Stomach (tissue), 9 donors: ENCODE results near the gene EHD4. TPM values are rescaled to one million over a fixed set of nuclear protein-coding genes. Genes with fewer than 3 reads are reported as not detected.

Experiments
- DNase-seq, 2 donors: peaks; one replicate each; pipeline versions ENCODE4 v3.0.0 to v3.0.0-alpha.2; 2013 to 2019
- H3K27ac ChIP-seq, 5 donors: fragments of 200-600 bp in 4 of 5; sonication (generic) in 4 of 5; one replicate each; pipeline ENCODE4 v1.5.1; 2013 to 2019; ENCODE audit warnings: mild to moderate bottlenecking in 1 of 5, moderate library complexity in 1 of 5
- H3K27me3 ChIP-seq, 3 donors: fragments of 200-600 bp; sonication (generic); one replicate each; pipeline ENCODE4 v1.5.1; 2017 to 2019; ENCODE audit warnings: mixed run types in 1 of 3
- H3K36me3 ChIP-seq, 4 donors: fragments of 200-600 bp; sonication (generic); 1 replicate in 3 of 4; 2 replicates in 1 of 4; pipeline ENCODE4 v1.5.1; 2016 to 2019
- H3K4me1 ChIP-seq, 4 donors: fragments of 200-600 bp; sonication (generic); one replicate each; pipeline ENCODE4 v1.5.1; 2016 to 2019
- H3K4me3 ChIP-seq, 4 donors: fragments of 200-600 bp; sonication (generic) in 3 of 4; one replicate each; pipeline ENCODE4 v1.5.1; 2016 to 2019; ENCODE audit warnings: mild to moderate bottlenecking in 1 of 4
- H3K9me3 ChIP-seq, 4 donors: fragments of 200-600 bp; sonication (generic); one replicate each; pipeline ENCODE4 v1.5.1; 2016 to 2019
- EP300 ChIP-seq: sonication (generic); formaldehyde crosslinking; IDR thresholded peaks from one replicate; pipeline ENCODE4 v1.6.1; 2017; ENCODE audit warnings: antibody characterized with exemption
- POLR2A ChIP-seq, 4 donors: fragments of 450-650 bp; IDR thresholded peaks; one replicate each; pipeline ENCODE4 v1.6.1; 2016; ENCODE audit warnings: antibody characterized with exemption in 4 of 4, control low read depth in 2 of 4, mild to moderate bottlenecking in 1 of 4, moderate library complexity in 1 of 4
- POLR2AphosphoS5 ChIP-seq, 3 donors: sonication (generic); formaldehyde crosslinking; IDR thresholded peaks; one replicate each; pipeline ENCODE4 v1.6.1; 2016; ENCODE audit warnings: antibody characterized with exemption in 3 of 3
- WGBS, 5 donors: extraction: QIAGEN DNeasy Blood & Tissue Kit in 3 of 5; methylation state at CpG; one replicate each; pipeline versions ENCODE4 v1.1.5 to v1.1.7; 2013 to 2018; 5-methylcytosine and 5-hydroxymethylcytosine counted together
- intact Hi-C: fragments of 100-400 bp; cut with DNase I; formaldehyde crosslinking; loops from one replicate; pipeline ENCODE4 v1.15.1; 2023; ENCODE audit warnings: low total_unique reads
- polyA plus RNA-seq, 3 donors: library from polyadenylated mRNA; stranded (reverse); fragments of 200-250 nt; gene quantifications; one replicate each; pipeline ENCODE4 v1.2.3, GENCODE V29; 2013
- total RNA-seq, 5 donors: library from RNA; depleted of rRNA; stranded (reverse); fragments of >200 nt; gene quantifications; one replicate each; pipeline versions ENCODE4 v1.1.0 to v1.2.3, GENCODE V29; 2014 to 2016
- TF ChIP-seq, protein P1 (sequence below), 7 experiments: fragments of 450-650 bp in 4 of 7; fragments of 200-600 bp in 3 of 7; sonication (generic) in 3 of 7; IDR thresholded peaks; one replicate each; pipeline ENCODE4 v1.5.1; 2016 to 2019; ENCODE audit warnings: antibody characterized with exemption in 7 of 7, control low read depth in 2 of 7, mild to moderate bottlenecking in 1 of 7
- donor health status: healthy with polysubstance abuse.
- donor health status: Bipolar disorder and iron deficiency.
- donor health status: healthy.

EHD4 gene
- total and polyA plus RNA-seq, 8 donors = 5.8 to 86.4 (median 16.2) TPM

- WGBS, 5 donors = 45 to 57% (median 51%) methylated on average over 8 of the region's 8 CpGs
- Histone ChIP-seq H3K27me3 (no peaks in the 10 kb centered on the region), H3K27ac (peak overlapping the region; percentile 47 to 74 (median 66)), H3K4me1 (peaks cover 64 to 94% (median 82%) of the 10 kb centered on the region in 4 donors), H3K9me3 (no peaks in the 10 kb centered on the region), H3K36me3 (no peaks in the 10 kb centered on the region), H3K4me3 (no peak overlapping the region)
- peak in 1 of 2 donors; percentile 66 for DNase-seq
- intact Hi-C loops = no loop called here
- TF ChIP-seq POLR2A (IDR thresholded peaks at IDR 0.05) = no peak
- no peak for TF ChIP-seq EP300
- TF ChIP-seq POLR2AphosphoS5 (IDR thresholded peaks at IDR 0.05) = peak in 1 of 3 donors; percentile 9
- TF ChIP-seq, protein P1, sequence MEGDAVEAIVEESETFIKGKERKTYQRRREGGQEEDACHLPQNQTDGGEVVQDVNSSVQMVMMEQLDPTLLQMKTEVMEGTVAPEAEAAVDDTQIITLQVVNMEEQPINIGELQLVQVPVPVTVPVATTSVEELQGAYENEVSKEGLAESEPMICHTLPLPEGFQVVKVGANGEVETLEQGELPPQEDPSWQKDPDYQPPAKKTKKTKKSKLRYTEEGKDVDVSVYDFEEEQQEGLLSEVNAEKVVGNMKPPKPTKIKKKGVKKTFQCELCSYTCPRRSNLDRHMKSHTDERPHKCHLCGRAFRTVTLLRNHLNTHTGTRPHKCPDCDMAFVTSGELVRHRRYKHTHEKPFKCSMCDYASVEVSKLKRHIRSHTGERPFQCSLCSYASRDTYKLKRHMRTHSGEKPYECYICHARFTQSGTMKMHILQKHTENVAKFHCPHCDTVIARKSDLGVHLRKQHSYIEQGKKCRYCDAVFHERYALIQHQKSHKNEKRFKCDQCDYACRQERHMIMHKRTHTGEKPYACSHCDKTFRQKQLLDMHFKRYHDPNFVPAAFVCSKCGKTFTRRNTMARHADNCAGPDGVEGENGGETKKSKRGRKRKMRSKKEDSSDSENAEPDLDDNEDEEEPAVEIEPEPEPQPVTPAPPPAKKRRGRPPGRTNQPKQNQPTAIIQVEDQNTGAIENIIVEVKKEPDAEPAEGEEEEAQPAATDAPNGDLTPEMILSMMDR (IDR thresholded peaks at IDR 0.05) = no peak
Observed at GRCh38 chr15:41930221-41930866, 42.0 kb downstream of the EHD4 start.

DNA sequence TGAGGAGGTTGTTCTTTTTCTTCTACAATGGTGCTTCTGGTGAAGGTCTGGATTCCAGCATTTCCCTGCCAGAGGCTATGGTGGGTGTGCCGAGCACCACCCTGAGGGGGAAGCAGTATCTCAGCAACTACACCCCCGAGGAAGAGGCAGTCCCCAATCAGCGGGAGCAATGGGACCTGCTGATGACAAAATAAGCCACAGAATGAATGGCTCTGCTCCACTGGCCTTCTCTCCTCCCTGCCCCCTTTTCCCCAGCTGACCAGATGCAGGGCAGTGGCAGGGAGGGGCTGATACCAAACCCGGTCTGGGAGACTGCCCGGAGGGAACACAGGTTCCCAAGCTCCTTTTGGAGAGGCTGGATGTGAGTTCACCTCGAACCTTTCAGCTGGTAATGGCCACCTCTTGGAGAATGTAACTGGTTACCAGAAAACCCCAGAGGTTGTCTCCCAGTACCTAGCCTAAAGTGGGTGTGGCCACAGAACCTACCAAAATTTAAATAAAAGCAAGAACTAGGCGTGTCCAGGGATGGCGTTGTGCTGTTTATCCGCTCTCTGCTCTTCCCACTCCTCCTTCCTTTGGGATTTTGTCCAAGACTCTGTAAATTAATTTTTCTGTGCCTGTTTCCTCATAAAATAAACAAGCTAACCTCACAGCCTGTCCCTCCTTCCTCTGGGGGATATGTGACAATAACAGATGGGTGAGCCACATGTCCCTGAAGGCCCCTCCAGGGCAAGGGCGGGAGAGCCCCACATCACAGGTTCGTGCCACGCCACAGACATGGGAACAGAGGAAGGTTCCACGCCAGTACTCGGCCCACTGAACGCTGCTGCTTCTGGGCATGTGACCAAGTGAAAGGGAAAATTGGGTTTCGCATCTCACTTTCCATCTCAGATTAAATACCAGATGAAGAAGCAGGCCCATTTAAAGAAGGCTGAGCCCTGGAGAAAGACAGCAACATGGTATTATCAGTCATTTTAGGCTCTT is 43.4 kb downstream of the EHD4 start:
- Histone ChIP-seq H3K36me3 (peaks cover 0 to 8% (median 5%) of the 10 kb centered on the region in 4 donors), H3K4me1 (peaks cover 54 to 95% (median 76%) of the 10 kb centered on the region in 4 donors), H3K27ac (peak overlapping the region; percentile 63 to 74 (median 66)), H3K9me3 (no peaks in the 10 kb centered on the region), H3K4me3 (no peak overlapping the region), H3K27me3 (no peaks in the 10 kb centered on the region)
- 35 to 51% (median 47%) methylated on average over 16 of the region's 16 CpGs for WGBS, 5 donors
- peak; percentile 34 to 63 for DNase-seq
- TF ChIP-seq POLR2A (IDR thresholded peaks at IDR 0.05) = no peak
- no peak for TF ChIP-seq EP300
- intact Hi-C loops = no loop called here

GRCh38 chr15:41928100-41928499 is 44.3 kb downstream of the EHD4 start:
- Histone ChIP-seq H3K4me3 (no peak overlapping the region), H3K36me3 (peaks cover 0 to 9% (median 5%) of the 10 kb centered on the region in 4 donors), H3K4me1 (peaks cover 48 to 87% (median 69%) of the 10 kb centered on the region in 4 donors), H3K27me3 (no peaks in the 10 kb centered on the region), H3K9me3 (no peaks in the 10 kb centered on the region), H3K27ac (peak overlapping the region; percentile 64 to 74 (median 66))
- peak in 1 of 2 donors; percentile 70 for DNase-seq
- TF ChIP-seq POLR2A (IDR thresholded peaks at IDR 0.05) (no peak), EP300 (no peak), POLR2AphosphoS5 (IDR thresholded peaks at IDR 0.05) (peak in 1 of 3 donors; percentile 43)
- TF ChIP-seq, protein P1 (IDR thresholded peaks at IDR 0.05) = no peak
- intact Hi-C loops = no loop called here
- WGBS, 5 donors = 41 to 66% (median 57%) methylated on average over 6 of the region's 6 CpGs

GRCh38 chr15:41927536-41927935 is 44.8 kb downstream of the EHD4 start:
- intact Hi-C loops = no loop called here
- H3K4me1 ChIP-seq = peaks cover 42 to 81% (median 65%) of the 10 kb centered on the region in 4 donors
- H3K4me3 ChIP-seq = no peak overlapping the region
- 58 to 78% (median 71%) methylated on average over 3 of the region's 3 CpGs for WGBS, 5 donors
- no peak for DNase-seq
- H3K9me3 ChIP-seq = no peaks in the 10 kb centered on the region
- TF ChIP-seq POLR2A (IDR thresholded peaks at IDR 0.05) = no peak
- TF ChIP-seq, protein P1 (IDR thresholded peaks at IDR 0.05) = no peak
- no peak for TF ChIP-seq POLR2AphosphoS5 (IDR thresholded peaks at IDR 0.05)
- TF ChIP-seq EP300 = no peak
- peaks cover 0 to 9% (median 5%) of the 10 kb centered on the region in 4 donors for H3K36me3 ChIP-seq
- peak overlapping the region in 4 of 5 donors; percentile 65 to 74 (median 67) for H3K27ac ChIP-seq
- no peaks in the 10 kb centered on the region for H3K27me3 ChIP-seq
